GM12875 (cell line): ENCODE data around the gene DISC1.

Experiments used
- H3K4me3 ChIP-seq: one replicate; pipeline ENCODE4 v1.5.1; 2011; ENCODE audit warnings: low read depth, low read length, control low read depth
- TF ChIP-seq, protein P1 (sequence below): IDR thresholded peaks from 2 replicates; pipeline ENCODE4 v1.5.1; 2011; ENCODE audit warnings: low read depth, mild to moderate bottlenecking, control low read depth, inconsistent platforms, low read length, moderate library complexity, borderline replicate concordance; ENCODE audit not compliant: insufficient read depth

DISC1 gene

DNA sequence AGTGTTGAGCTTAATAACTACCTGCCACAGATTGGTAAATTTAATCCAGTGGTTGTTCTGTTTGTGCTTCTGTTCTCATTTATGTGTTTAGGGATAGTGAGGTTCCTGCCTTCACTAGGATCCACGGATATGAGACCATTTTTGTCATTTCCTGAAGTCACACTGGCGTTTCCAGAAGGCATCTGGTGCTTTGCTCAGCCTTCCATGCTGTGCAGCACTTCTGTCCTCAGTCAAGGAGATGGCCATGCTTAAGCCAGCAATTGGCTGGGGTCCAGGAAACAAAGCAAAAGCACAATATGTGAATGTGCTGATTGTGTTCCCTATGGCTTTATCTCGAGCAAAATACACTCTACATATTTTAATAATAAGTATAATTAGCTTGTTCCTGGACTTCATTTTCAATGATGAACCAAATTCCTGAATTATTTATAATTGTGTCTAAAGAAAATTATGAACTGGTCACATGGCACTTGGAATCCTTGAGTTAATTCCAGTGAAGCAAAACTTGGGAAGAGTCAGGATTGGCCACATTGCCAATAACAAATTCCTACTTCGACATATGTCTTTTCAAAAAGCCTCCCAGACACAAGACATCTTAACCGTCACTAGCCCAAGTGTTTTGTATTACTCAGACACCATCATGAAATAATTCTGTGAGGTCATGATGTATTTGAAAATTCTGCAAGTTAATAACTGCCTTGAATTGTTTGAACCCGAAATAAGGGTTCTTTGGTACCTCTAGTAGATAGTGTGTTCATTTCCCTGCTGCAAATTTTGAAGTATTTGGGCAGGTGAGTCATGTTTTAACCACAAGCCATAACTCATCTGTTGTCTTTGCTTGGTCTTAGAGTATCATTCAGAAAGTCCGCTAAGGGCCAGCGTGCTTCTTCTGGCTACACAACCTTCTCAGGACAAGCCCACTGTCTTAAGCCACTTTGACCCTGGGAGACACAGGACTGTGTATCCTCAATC lies 412.4 kb downstream of the DISC1 start:
- TF ChIP-seq, protein P1, sequence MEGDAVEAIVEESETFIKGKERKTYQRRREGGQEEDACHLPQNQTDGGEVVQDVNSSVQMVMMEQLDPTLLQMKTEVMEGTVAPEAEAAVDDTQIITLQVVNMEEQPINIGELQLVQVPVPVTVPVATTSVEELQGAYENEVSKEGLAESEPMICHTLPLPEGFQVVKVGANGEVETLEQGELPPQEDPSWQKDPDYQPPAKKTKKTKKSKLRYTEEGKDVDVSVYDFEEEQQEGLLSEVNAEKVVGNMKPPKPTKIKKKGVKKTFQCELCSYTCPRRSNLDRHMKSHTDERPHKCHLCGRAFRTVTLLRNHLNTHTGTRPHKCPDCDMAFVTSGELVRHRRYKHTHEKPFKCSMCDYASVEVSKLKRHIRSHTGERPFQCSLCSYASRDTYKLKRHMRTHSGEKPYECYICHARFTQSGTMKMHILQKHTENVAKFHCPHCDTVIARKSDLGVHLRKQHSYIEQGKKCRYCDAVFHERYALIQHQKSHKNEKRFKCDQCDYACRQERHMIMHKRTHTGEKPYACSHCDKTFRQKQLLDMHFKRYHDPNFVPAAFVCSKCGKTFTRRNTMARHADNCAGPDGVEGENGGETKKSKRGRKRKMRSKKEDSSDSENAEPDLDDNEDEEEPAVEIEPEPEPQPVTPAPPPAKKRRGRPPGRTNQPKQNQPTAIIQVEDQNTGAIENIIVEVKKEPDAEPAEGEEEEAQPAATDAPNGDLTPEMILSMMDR = no peak
- H3K4me3 ChIP-seq = no peak overlapping the region

DNA sequence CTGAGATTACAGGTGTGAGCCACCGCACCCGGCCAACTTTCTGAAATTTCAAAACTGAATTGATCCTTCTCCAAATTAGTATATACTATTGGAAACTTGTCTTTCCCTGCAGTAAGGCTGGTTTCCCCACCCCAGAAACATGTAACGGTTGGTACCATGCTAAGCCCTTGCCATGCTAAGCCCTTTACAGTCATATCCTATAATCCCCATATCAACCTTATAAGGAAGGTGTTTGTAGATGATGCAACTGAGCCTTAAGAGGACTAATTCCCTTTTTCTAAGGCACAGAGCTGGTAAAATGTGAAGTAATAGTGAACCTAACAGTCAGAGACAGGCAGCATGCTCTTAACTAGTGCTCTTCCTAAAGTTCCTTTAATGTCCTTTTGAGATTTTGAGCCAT lies 413.7 kb downstream of the DISC1 start:
- TF ChIP-seq, protein P1 = no peak
- no peak overlapping the region for H3K4me3 ChIP-seq

DNA sequence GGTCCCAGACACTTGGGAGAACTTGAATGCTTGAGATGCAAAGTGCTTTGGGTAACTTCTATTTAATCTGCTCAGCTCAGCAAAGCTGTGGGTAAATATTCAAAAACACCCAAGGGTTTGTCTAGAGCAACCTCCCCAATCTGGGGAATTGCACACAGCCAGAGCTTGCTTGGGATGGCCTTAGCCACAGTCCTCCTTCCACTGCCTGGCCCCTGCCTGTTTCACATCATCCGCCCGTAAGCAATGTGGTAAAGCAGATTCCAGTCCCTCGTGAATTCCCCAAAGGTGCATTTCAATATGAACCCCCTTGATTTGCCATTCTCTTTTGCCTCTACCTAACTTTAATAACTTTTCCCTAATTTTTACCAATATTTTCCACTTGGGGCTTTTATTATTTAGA lies 418.1 kb downstream of the DISC1 start:
- no peak overlapping the region for H3K4me3 ChIP-seq
- TF ChIP-seq, protein P1 = no peak

DNA sequence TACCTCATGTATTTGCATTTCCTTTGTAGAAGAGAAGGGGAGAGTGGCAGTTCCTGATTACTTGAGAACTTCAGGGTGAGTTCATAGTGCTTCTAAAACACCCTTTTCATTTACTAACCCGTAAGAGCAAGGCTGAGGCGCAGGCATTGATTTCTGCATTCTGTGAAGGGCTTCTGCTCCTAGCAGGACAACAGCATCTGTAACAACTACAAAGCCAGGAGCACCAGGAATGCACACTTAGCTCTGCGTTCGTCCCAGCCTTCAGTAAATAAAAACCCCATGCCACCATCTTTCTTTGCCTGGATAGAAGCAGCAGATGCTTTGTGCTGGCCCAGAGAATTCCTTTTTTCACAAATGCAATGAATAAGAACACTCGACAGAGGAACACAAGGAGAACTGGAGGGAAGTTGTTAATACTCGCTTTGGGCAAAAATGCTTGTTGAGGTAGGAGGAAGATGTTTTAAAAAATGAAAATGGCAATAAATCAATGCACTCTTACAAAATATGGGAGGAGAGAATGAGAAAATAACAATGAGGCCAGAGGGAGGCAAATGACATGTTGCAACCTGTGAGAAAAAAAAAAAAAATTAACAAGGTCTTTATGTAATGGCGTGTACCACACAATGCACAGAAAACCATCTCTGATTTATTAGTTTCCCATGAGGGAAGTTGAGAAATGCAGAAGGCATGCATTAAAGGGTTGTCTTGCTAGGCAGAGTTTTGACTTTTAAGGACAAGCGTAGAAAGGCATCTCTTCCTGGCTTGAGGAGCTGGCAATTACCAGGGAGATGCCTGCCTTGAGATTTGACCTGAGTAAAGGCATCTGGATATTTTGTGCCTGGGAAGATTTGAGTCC lies 418.8 kb downstream of the DISC1 start:
- no peak overlapping the region for H3K4me3 ChIP-seq
- TF ChIP-seq, protein P1 = no peak

DNA sequence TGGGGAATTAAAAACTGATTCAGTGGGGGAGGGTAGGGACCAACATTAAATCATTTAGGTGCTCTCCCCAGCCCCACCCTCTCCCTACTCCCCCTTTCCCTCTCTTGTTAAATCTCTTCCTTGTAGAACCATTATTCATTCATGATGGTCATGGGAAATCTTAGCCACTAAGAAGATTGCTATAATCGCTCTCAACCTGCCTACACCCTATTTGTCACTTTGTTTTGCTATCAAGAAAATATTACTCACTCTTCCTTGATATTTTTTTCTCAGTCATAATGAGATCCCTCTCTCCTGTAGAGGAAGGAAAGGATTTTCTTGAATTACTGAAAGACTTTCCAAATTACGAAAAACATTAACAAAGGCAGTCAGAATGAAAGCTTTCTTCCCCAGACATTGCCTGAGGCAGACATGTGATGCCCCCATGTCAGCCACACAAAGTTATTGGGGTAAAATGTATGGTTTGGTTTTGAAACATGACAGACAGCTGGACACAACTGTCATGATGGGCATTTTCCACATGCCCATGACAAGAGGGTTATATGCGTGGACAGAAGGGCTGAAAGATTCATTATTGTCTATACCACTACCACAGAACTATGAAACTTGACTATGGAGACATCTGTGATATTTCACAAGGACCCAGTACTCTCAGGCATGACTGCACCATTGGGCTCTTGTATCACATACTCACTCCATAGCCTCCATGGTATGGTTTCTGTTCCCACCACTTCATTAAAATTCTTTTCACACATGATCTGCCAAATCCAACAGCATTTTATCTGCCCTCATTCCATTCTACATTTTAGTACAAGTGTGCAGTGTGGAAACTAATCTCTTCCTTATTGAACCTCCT lies 420.1 kb downstream of the DISC1 start:
- TF ChIP-seq, protein P1 = no peak

DNA sequence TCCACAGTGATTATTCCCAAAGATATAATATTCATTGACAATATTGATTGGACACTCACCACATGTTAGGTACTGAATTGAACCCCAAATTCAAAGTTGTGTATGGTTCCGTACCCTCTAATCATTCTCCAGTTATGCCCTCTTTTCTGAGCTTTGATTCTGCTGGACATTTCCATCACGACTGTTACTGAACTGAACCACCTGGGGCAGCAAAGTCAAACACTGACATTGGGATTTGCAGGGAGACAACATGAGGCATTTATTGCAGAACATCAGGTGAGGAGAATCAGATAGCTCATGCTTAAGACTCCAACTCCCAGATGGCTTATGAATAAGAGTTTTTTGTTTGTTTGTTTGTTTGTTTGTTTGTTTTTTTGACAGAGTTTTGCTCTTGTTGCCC lies 420.9 kb downstream of the DISC1 start:
- TF ChIP-seq, protein P1 = no peak
- H3K4me3 ChIP-seq = no peak overlapping the region

More for the DNA sequence above, 420.1 kb downstream of the DISC1 start:
- H3K4me3 ChIP-seq = no peak overlapping the region
